Psoas muscle (tissue), 8 donors: Measurements from ENCODE around the gene DDI2. TPM values are rescaled to one million over a fixed set of nuclear protein-coding genes. Genes with fewer than 3 reads are reported as not detected.
"Not testable (repeated sequence)": the region's sequence is repeated elsewhere in the genome, so short reads cannot be mapped to it uniquely, and the experiment has no call there.

ENCODE experiments used
- ATAC-seq, 4 donors: fragments of 200-7000 bp; cut with Tn5 transposase; one replicate each; pipeline ENCODE4 v1.9.1; 2020; ENCODE audit warnings: moderate library complexity in 3 of 4, mild to moderate bottlenecking in 2 of 4
- DNase-seq, 2 donors: peaks; one replicate each; pipeline ENCODE4 v3.0.0-alpha.2; 2020
- H3K27ac ChIP-seq: fragments of 200-600 bp; one replicate; pipeline ENCODE4 v1.8.0; 2022
- H3K27me3 ChIP-seq, 3 donors: fragments of 200-600 bp in 1 of 3; one replicate each; pipeline versions ENCODE4 v1.6.1 to v1.8.0; 2013 to 2022; ENCODE audit warnings: low read length in 2 of 3, mild to moderate bottlenecking in 2 of 3, moderate library complexity in 1 of 3; ENCODE audit not compliant: insufficient read depth in 3 of 3
- H3K36me3 ChIP-seq, 2 donors: fragments of 200-600 bp in 1 of 2; one replicate each; pipeline versions ENCODE4 v1.6.1 to v1.8.0; 2013 to 2022; ENCODE audit warnings: low read depth in 1 of 2, mild to moderate bottlenecking in 1 of 2, moderate library complexity in 1 of 2; ENCODE audit not compliant: insufficient read depth in 1 of 2
- H3K4me1 ChIP-seq: fragments of 200-600 bp; one replicate; pipeline ENCODE4 v1.8.0; 2022
- H3K4me3 ChIP-seq: fragments of 200-600 bp; one replicate; pipeline ENCODE4 v1.8.0; 2022; ENCODE audit warnings: mild to moderate bottlenecking
- H3K9me3 ChIP-seq: fragments of 200-600 bp; one replicate; pipeline ENCODE4 v1.8.0; 2022
- CTCF ChIP-seq: fragments of 200-600 bp; IDR thresholded peaks from one replicate; pipeline ENCODE4 v1.8.0; 2022; ENCODE audit warnings: antibody characterized with exemption
- WGBS, 3 donors: extraction: QIAGEN DNeasy Blood & Tissue Kit; methylation state at CpG; one replicate each; pipeline versions ENCODE4 v1.1.6 to v1.1.7; 2013; 5-methylcytosine and 5-hydroxymethylcytosine counted together
- intact Hi-C, 2 donors: fragments of 100-400 bp; cut with DNase I; formaldehyde crosslinking; loops; one replicate each; pipeline versions ENCODE4 v1.11.0 to v1.14.2; 2022
- polyA plus RNA-seq, 3 donors: library from polyadenylated mRNA; stranded (reverse); fragments of 200-250 nt; gene quantifications; one replicate each; pipeline ENCODE4 v1.2.3, GENCODE V29; 2013
- total RNA-seq, 4 donors: library from RNA; stranded (reverse); fragmentation: NEBNext Ultra II Directional in 2 of 4; extraction: Animal tissue kit (Norgen Biotek cat#: 25700) in 2 of 4; gene quantifications; one replicate each; pipeline versions ENCODE4 v1.2.1 to v1.2.4, GENCODE V29; 2021 to 2023
- donor health status: healthy with polysubstance abuse.
- donor health status: DM: no; HTN: no; CAD: no; lungs with moderate emphysema.
- donor health status: Bipolar disorder and iron deficiency.
- donor health status: healthy.
- donor health status: DM: yes; HTN: yes; CAD: no.
- donor health status: DM: no; HTN: no; CAD: no.
- donor health status: DM: no; HTN: no; CAD: no.
- donor health status: DM: yes; HTN: yes; CAD: no.

The DDI2 gene
- total and polyA plus RNA-seq, 7 donors, result 4.8 to 80.2 (median 35.4) TPM

- Histone ChIP-seq H3K9me3 (no peaks in the 10 kb centered on the region), H3K36me3 (peaks cover 6 to 14% of the 10 kb centered on the region in 2 donors), H3K4me3 (no peak overlapping the region), H3K4me1 (peaks cover 42% of the 10 kb centered on the region), H3K27ac (no peak overlapping the region), H3K27me3 (no peaks in the 10 kb centered on the region)
- TF ChIP-seq CTCF, result no peak
- ATAC-seq, result no peak
- no peak for DNase-seq
- 62 to 77% (median 66%) methylated on average over 5 of the region's 5 CpGs for WGBS, 3 donors
- intact Hi-C loops, result no loop called here
These were observed 76.1 kb downstream of the DDI2 start for GRCh38 chr1:15693371-15693770.

DNA sequence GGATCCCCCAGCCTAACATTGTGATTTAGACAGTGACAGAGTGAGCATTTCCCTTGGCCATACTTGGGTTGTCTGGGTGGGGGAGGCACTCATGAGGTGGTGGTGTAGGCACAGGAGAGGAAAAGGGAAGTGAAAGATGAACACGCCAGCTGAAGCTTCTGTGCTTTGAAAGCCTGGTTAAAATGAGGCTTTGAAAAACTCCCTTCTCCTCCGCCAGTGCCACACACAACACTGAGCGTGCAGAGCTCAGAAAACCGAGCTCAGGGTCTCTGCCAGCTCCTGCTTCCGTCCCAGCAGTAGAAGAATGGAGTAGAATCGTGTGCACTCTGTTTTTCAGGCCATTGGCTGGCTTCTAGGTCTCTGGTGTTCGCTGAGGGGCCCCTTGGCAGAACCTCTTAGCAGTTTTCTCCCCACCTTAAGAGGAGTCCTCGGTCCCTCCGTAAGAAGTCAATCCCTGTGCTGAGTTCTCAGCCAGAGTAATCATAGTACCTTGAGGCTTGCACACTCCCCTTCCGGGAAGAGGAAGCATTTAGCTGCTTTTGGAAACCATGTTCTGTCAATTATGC lies 79.8 kb downstream of the DDI2 start:
- DNase-seq, result no peak
- peak overlapping the region; percentile 8 for H3K4me3 ChIP-seq
- no peaks in the 10 kb centered on the region for H3K27me3 ChIP-seq
- ATAC-seq, result peak in 2 of 4 donors; percentile 20 to 32
- intact Hi-C loops, result no loop called here
- 35 to 59% (median 39%) methylated on average over 10 of the region's 10 CpGs for WGBS, 3 donors
- peak overlapping the region; percentile 3 for H3K27ac ChIP-seq
- TF ChIP-seq CTCF, result no peak
- no peaks in the 10 kb centered on the region for H3K9me3 ChIP-seq
- peaks cover 42% of the 10 kb centered on the region for H3K4me1 ChIP-seq
- peaks cover 6 to 16% of the 10 kb centered on the region in 2 donors for H3K36me3 ChIP-seq

- no peak overlapping the region for H3K4me3 ChIP-seq
- DNase-seq (no peak), ATAC-seq (no peak)
- TF ChIP-seq CTCF, result no peak
- no peaks in the 10 kb centered on the region for H3K9me3 ChIP-seq
- no peaks in the 10 kb centered on the region for H3K27me3 ChIP-seq
- 98 to 100% (median 100%) methylated on average over 2 of the region's 2 CpGs for WGBS, 3 donors
- peaks cover 6 to 19% of the 10 kb centered on the region in 2 donors for H3K36me3 ChIP-seq
- H3K4me1 ChIP-seq, result peaks cover 42% of the 10 kb centered on the region
- intact Hi-C loops, result no loop called here
- no peak overlapping the region for H3K27ac ChIP-seq
These were observed 80.9 kb downstream of the DDI2 start for GRCh38 chr1:15698201-15698600.

GRCh38 chr1:15699321-15699720 lies 82.1 kb downstream of the DDI2 start:
- H3K27ac ChIP-seq, intact Hi-C loops, H3K27me3 ChIP-seq, DNase-seq, H3K4me3 ChIP-seq, ATAC-seq, H3K9me3 ChIP-seq: not testable (repeated sequence)
- 96 to 99% (median 96%) methylated on average over 4 of the region's 4 CpGs for WGBS, 3 donors
- H3K36me3 ChIP-seq, result peaks cover 6 to 19% of the 10 kb centered on the region in 2 donors
- H3K4me1 ChIP-seq, result peaks cover 54% of the 10 kb centered on the region

- Histone ChIP-seq H3K27ac (no peak overlapping the region), H3K27me3 (no peaks in the 10 kb centered on the region), H3K4me1 (peaks cover 52% of the 10 kb centered on the region), H3K4me3 (no peak overlapping the region), H3K9me3 (no peaks in the 10 kb centered on the region), H3K36me3 (peaks cover 6 to 19% of the 10 kb centered on the region in 2 donors)
- no peak for TF ChIP-seq CTCF
- intact Hi-C loops, result no loop called here
- 65 to 79% (median 69%) methylated on average over 6 of the region's 6 CpGs for WGBS, 3 donors
- DNase-seq, result no peak
- no peak for ATAC-seq
These were observed 83.2 kb downstream of the DDI2 start for GRCh38 chr1:15700508-15700907.
